Measurements from ENCODE around the gene COL9A3.

Gene COL9A3

DNA sequence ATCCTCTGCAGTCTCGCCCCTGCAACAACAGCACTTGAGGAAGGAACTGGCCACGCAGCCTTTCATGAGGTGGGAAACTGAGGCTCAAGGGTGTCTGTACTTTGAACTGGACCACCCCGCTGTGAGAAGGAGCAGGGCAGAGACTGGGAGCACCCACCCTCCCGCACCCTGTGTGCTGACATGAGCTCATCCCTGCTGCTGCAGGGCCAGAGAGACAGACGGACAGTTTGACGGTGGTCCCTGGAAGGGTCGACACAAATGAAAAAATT, 37.5 kb upstream of the COL9A3 start:
- no peak for DNase-seq

DNA sequence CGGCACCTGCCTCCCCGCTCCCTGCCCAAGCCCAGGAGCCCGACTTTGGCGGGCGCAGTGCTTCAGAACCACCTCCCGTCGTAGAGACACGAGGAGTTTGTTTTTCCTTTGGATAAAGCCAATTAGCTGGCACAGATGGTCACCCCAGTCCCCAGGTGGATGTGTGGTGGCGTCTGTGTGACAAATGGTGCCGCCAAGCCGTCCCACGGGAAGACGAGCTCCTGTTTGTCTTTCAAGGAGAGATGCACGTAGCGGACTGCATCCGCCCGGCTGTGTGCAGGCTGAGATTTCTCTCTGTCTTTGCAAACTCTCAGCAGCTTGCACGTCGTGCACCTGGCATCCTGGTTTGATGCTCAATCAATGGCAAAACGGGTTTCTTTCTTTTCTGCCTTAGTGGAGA, 36.6 kb upstream of the COL9A3 start:
- DNase-seq: no peak

DNA sequence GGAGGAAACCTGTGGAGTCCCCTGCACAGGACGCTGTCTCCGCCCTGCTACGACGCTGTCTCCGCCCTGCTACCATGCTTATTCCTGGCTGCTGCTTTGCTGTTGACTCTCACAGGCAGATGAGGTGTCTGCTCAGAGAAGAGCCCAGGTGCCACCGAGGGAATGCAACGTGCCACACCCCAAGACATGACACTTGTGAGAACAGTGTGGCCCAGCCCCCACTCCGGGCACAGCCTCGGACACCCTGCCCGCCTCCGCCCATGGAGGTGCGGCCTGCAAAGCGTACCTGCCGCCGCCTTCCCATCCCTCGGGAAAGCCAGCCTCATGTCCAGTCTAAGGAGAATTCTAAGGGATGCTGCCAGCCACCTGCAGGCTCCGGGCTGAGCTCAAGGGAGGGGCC, 36.2 kb upstream of the COL9A3 start:
- no peak for DNase-seq

DNA sequence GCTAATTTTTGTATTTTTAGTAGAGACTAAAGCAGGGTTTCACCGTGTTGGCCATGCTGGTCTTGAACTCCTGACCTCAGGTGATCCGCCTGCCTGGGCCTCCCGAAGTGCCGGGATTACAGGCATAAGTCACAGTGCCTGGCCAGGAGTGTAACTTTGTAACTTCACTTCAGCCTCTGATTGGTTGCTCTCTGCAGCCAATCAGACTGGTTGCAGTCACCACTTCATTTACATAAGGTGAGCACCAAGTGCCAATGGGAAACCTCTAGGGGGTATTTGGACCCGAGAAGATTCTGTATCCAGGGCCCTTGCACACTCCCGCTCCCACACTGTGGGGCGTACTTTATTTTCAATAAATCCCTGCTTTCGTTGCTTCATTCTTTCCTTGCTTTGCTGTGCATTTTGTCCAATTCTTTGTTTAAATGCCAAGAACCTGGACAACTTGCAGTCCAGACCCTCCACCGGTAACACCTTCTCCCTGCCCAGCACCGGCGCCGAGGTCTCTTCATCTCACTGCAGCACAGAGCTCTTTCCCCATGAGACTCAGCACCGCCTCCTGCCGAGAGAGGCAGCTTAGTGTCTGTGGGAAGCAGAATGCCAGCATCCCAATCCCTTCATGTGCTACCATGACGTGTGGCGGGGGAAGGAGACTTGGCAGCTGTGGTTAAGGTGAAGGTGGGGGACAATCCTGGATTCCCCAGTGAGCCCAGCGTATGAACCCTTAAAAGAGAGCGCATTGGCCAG, 34.5 kb upstream of the COL9A3 start:
- DNase-seq: no peak

DNA sequence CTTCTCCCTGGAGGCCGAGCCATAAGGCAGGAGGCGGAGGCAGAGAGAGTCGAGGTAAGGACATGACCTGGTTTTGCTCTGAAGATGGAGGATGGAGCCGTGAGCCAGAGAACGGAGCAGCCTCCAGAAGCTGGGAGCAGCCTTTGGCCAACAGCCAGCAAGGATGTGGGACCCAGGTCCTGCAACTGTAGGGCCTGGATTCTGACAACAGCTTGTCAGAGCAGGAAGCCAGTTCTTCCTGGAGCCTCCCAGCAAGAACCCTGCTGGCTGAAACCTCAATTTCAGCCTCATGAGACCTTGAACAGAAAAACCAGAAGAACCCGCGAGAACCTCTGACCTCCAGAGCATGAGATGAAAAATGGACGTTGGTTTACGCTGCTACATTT, 34.0 kb upstream of the COL9A3 start:
- DNase-seq: no peak

DNA sequence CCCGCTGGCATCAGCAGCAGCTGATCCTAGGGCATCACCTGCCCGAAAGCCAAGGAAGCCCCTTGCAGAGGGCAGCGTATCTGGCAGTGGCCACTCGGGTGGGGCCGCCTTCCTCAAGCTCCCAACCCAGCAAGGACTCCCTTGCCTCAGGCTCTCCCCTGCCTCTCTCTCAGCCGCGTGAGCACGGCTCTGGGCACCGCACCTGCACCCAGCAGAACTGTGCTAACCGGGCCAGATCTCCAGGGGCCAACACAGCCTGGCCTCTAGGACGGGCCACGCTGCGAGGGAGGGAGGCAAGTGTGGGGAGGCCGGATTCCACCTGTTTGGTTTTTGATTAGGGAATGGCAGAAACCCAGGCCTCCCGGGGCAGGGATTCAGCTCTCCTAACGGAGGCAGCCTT, 32.4 kb upstream of the COL9A3 start:
- no peak for DNase-seq

DNA sequence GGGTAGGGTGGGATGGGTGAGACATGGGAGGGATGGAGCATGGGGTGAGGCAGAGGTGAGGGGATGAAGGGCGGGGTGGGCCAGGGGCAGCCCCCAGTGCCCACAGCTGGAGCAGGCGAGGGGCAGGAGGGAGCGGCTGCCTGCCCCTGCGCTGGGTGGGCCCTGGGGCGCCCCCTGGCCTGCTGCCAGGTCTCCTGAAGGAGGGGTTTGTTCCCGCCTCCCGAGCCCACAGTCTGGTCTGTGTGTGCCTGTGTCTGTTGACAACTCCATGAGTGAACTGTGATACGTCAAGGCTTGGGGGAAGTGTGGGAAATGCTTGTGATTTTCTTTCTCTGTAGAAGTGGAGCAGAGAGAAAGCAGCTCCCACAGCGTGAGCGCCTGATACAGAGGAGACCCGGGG, 31.5 kb upstream of the COL9A3 start:
- no peak for DNase-seq

DNA sequence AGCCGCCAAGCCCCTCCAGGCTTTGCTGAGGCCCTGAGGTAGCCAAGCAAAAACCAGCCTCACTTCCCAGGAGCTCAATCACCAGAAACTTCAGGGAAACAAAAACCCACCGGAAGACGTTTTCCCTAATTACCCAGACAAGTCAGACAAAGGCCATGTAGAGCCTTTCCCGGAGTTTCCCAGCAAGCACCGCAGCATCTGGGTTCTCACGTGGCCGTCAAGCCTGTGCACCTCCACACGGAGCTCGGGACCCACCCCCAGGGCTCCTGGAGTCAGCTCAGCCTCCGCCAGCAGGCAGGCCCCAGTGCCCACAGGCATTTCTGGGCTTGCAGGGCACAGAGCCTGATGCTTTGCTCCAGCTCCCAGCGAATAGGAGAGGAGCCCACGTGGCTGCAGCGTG, 30.7 kb upstream of the COL9A3 start:
- no peak for DNase-seq

DNA sequence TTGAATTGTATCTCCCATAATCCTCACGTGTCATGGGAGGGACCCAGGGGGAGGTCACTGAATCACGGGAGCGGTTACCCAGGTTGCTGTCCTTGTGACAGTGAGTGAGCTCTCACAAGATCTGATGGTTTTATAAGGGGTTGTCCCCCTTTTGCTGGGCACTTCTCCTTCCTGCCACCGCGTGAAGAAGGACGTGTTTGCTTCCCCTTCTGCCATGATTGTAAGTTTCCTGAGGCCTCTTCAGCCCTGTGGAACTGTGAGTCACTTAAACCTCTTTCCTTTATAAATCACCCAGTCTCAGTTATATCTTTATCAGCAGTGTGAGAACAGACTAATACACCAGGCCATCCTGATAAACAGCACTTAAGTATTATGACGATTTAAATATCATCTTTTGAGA, 29.5 kb upstream of the COL9A3 start:
- no peak for DNase-seq

DNA sequence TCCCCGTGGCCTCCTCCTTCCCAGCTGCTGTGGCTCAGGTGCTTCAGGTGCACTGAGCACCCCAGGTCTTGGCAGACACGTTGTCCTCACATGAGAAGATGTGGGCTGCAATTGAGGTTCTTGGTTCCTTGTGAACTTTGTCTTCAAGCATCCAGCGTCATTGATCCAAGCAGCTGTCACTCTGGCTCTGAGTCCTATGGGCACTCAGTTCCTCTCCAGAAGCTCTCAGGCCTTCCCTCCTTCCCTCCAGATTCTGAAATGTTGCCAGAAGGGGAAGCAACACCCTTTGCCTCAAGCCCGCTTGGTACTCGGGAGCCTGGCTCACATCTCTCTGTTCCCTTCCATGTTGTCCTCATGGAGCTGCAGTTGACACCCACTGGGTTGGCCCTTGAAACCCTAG, 29.0 kb upstream of the COL9A3 start:
- DNase-seq: no peak

DNA sequence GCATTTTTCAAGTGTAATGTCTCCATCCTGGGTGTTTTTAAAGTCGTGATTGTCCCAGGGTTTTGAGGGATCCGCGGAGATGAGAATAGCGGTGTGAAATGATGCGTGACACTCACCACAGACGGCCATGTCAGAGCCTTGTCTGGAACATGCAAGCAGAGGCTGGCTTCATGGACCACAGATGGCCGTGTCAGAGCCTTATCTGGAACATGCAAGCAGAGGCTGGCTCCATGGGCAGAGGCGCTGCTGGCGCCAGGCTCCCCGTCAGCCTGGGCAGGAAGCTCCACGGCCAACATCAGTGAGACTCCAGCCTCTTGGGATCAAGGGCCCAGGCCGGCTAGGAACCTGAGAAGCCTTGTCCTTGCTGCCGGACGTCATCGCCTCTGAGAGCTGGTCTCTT, 28.2 kb upstream of the COL9A3 start:
- DNase-seq: no peak

DNA sequence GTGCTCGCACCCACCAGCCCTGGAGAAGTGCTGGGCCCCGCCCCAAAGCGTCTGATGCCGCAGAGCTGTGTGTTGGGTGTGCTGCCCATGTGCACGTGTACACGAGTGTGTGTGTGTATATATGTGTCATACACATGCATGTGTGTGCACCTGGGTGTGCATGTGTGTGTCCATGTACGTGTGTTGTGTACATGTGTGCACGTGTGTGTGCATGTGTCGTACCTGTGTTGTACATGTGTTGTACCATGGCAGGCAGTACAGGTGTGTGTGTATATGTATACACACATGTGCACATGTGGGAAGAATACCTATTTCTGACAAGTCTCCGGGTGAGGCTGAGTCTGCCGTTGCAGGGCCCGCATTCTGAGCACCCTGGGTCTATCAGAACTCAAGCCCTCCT, 26.8 kb upstream of the COL9A3 start:
- DNase-seq: no peak

DNA sequence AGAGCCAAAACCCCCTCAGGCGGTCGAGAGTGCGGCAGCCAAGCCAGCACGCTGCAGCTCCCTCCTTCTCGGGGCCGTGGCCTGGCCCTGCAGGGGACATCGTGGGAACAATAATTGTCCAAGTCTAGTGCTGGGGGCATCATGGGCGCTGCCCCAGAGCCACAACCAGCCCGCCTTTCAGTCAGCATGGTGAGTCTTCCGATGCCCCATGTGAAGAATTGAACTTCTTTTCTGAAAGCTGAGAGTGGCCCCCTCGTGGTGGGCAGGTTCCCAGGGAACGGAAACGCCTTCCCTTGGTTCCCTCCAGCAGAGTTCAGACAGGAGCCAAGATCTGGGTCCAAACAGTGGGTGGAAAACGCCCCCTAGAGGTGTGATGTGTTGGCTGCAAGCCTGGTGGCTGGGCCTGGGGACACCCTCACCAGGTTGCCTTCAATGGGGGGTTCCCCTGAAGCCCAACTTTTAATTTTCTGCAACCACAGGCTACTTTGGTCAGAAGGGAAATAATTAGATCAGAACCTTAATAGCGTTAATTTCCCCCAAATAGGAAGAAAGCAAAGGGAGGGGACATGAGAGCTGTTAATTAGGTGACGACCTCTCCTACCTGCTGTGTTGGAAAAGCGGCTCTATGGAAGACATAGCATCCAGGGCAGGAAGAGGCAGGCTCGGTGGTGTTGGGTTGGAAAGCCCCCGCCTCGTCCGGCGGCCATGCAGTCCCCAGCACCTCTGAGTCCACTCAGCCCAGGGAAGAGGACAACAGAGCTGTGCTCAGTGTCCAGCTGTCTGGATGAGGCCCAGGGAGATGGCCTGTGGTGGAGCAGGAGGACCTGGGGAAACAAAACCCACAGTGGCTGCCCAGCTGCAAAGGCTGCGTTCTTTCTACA, 25.3 kb upstream of the COL9A3 start:
- peak; percentile 78 for DNase-seq

DNA sequence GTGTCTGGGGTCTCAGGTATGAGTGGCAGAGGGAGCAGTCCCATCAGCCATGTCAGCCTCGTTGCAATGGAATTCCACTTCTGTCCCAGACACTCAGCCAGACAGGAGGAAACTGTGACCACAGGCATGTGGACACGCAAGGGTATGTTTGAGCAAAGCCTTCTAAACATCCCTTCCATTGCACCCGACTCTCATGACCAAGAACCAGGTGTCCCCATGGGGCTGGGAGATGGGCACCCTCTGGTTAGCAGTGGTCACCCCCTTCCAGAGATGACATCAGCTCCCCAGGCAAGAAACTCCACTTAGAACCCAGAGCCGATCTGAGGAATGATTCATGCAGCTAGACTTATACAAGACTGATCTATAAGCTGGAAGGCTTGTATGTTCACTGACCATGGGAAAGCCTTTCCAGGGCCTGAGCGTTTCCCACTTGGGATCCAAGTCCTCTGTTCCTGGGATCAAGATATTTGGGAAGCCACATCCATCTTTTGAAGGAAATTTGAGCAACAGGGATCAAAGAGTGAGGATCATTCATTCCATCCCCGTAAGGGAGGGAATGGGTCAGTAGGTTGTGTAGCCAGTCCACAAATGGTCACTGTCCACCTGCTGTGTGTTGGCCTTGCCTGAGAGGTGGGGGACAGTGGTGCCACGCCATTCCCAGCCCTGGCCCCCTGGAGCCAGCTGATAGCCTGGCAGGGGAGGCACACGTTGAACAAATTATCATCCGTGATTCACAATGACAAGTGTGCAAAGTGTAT, 24.5 kb upstream of the COL9A3 start:
- DNase-seq: no peak

DNA sequence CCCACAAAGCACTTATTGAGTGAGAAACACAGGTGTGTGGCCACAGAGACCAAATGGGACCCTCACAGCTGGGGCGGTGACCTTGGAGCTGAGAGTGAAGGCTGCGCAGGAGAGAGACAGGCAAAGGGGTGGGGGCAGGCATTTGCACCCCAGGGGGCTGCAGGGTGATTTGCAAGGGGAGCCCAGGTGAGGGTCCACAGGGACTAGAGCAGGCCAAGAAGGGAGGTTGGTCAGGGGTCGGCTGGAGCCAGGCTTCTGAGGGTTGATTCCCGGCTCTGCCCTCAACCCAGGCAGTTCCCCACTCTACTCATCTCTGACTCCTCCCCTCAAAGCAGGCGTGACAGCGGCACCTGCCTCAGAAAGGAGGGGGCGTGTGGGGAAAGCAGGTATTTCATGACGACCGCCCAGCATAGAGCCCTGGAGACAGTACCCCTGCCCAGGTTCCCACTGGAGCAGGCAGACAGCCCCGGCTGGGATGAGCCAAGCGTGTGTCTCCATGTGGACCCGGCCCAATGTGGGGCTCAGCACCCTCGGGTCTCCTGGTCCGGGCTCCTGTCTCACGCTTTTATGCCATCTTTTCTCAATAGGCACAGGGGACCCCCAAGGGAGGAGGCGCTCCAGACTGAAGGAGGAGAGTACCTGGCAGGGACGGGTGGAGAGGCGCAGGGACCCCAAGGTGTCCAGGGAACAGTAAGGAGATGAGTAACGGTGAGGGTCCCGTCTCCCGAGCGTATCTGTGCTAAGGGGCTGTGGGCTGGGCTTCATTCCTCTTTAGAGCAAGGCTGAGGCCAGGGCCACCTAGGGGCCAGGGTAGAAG, 23.7 kb upstream of the COL9A3 start:
- DNase-seq: no peak

DNA sequence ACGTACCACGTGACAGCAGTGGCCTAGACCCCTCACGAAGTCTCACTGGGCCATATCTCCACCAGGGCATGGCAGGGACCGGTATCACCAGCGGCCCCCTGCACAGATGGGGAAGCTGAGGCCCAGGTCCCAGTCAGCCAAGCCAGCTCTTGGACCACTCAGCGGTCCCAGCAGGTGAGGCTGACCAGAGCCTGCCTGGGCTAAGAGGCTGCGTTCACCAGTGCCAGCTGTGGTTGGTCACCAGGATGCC, 23.2 kb upstream of the COL9A3 start:
- DNase-seq: no peak

DNA sequence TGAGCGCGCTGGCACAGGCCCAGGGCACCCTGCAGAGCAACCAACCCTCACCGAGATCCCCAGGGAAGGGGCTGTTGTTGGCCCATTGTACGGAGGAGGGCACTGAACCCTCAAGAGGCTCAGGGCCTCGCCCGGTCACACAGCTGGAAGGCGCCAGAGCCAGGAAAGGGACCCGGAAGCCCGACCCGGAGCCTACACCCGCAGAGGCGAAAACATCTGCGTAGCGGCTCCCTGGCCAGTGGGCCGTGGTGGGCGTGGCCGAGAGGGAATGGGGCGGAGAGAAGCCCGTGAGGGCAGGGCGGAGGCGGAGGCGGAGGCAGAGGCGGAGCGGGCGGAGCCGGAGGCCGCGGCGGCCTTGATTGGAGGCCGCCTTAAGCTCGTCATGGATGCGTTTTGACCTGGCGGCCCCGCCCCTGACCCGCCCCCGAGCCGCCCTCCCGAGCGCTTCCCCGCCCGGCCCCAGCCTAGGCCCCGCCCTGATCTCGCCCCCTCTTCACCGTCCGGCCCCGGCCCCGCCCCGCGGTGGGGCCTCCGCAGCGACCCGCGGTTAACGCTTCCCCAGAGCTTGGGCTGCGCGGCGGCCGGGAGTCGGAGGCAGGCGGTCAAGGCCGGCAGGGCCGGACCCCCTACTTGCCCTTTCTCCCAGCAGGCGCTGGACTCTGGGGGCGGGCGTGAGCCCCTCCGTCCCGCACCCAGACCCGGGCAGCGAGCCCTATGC, 22.7 kb upstream of the COL9A3 start:
- peak; percentile 88 for DNase-seq

DNA sequence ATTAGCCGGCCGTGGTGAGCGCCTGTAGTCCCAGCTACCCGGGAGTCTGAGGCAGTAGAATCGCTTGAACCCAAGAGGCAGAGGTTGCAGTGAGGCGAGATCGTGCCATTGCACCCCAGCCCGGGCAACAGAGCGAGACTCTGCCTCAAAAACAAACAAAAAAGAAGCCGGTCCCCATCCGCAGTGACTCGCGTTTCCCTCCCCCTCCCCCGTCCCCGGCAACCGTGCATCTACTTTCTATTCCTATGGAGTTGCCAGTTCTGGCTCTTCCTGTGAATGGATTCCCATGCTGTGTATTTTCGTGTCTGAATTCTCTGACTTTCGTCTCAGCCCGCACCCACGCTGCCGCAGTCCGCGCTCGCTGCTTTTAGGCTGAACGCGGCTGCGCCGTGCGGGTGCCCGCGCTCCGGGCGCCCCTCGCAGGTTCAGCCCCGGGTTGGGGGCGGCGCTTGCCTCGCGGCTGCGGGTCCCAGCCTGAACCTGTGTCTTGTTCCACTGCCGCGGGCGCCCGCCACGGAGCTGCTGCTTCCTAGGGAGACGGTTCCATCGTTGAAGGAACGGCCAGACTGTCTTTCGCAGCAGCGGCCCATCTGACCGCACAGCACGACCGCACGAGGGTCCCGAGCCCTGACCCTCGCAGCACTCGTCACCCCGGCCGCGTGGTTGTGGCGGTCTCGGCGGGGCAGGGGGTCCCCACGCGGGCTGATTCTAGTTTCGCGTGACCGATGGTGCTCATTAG, 21.7 kb upstream of the COL9A3 start:
- peak; percentile 66 for DNase-seq

DNA sequence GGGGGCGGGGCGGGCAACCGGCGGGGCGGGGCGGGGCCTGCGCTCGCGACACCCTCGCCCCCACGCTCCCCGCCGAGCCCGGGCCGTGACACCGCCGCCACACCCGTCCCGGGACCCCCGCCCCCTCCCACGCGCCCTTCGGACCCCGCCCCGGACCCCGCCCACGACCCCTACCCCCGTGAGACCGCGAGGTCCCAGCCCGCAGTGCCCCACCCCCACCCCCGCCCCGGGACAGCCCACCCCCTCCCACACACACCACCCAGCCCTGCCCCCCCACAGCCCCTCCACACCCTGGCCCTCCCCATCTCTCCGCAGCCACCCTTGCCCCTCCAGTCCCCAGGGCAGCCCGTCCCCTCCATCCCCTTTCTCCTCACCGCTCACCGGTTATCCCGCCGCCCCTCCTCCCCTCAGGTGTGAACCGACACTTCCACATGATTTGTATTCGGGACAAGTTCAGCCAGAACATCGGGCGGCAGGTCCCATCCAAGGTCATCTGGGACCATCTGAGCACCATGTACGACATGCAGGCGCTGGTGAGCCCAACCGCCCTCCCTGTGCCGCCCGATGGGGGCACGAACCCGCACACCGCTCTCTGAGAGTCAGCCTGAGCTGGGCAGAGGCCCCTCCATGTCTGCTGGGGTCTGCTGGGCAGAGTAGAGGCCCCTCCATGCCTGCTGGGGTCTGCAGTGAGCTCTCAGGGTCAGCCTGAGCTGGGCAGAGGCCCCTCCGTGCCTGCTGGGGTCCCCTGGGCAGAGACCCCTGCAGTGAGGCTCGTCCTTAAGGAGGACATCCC, 20.0 kb upstream of the COL9A3 start:
- no peak for DNase-seq

DNA sequence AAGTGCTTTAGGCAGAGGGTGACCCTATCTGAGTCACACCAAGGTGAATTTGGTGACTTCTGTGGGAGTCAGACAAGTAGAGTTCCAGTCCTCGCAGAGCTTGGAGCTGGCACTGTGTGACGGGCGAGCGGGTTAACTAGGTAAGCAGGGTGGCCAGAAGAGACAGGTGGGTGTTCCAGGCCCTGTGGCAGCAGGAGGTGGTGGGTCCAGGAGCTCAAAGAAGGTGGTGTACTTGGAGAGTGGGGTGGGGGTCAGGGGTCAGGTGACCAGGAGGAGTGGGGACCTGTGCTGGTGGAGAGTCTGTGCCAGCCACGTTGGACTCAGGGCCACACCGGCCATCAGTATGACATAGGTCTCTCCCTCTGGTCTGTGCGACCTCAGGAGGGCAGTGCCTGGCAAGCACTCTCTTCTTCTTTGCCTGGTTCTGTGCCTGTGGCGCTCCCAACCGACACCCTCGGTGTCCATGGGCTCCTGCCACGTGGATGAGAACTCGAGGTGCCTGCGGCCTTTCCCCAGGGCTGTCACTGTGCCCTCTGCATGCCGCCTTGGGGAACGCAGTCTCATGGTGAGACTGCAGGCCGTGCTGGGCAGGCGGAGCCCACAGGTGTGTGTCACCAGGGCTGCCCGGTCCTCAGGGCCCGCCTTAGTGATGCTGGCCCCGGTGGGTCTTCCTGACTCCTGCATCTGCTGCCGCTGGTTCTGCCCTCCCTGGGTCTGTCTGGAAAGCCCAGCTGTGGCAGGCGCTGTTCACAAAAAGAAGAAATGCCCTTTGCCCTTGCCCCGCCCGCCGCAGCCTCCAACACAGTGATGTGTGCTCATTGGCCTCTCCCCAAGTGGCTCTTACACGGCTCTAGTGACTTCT, 18.9 kb upstream of the COL9A3 start:
- no peak for DNase-seq

Measured in NCI-H446 treated with DMSO at 0.1 percent for 48 hours (cell line).